SK-N-SH (cell line): Measurements from ENCODE around the gene LPP. TPM values are rescaled to one million over a fixed set of nuclear protein-coding genes. Genes with fewer than 3 reads are reported as not detected.

Source experiments
- CTCF ChIA-PET: fragments of 300-600, 350-600 bp; formaldehyde crosslinking; extraction: SDS; loops from one replicate; lab custom pipeline; 2021; lab: Yijun Ruan, JAX
- POLR2A ChIA-PET: fragments of 350-600 bp; sonication (Branson Sonifier 250); formaldehyde crosslinking; extraction: SDS; loops from one replicate; lab custom pipeline; 2020; ENCODE audit warnings: antibody characterized with exemption, inconsistent platforms; lab: Yijun Ruan, JAX
- DNase-seq: peaks from one replicate; pipeline ENCODE4 v3.0.0; 2012
- H2AFZ ChIP-seq: fragments of 200-600 bp; sonication (generic); 2 replicates; pipeline ENCODE4 v1.8.1; 2016; ENCODE audit warnings: antibody characterized with exemption, mild to moderate bottlenecking, low read depth
- H3F3A ChIP-seq: fragments of 200-600 bp; sonication (generic); replicated peaks from 2 replicates; pipeline ENCODE3; 2016; ENCODE audit warnings: antibody characterized with exemption, mild to moderate bottlenecking; ENCODE audit not compliant: insufficient read depth
- H3K27ac ChIP-seq, 2 experiments: fragments of 200-500 bp in 1 of 2; fragments of 200-600 bp in 1 of 2; sonication (Bioruptor generic) in 1 of 2; sonication (generic), shearing (Covaris generic) in 1 of 2; 2 replicates each; pipeline versions ENCODE4 v1.5.1 to v1.6.1; 2014 to 2016; ENCODE audit warnings: low read depth in 2 of 2, inconsistent platforms in 1 of 2, low read length in 1 of 2, mild to moderate bottlenecking in 1 of 2, mixed read lengths in 1 of 2
- H3K27me3 ChIP-seq: fragments of 200-600 bp; sonication (generic), shearing (Covaris generic); 2 replicates; pipeline ENCODE4 v1.6.1; 2016; ENCODE audit warnings: mixed run types; ENCODE audit not compliant: insufficient read depth
- H3K36me3 ChIP-seq, 2 experiments: fragments of 200-500 bp in 1 of 2; fragments of 200-600 bp in 1 of 2; sonication (Bioruptor generic) in 1 of 2; sonication (generic) in 1 of 2; replicated peaks in 1 of 2; 2 replicates each; pipeline versions ENCODE3 to v1.5.1; 2014 to 2016; ENCODE audit warnings: low read length in 1 of 2, mild to moderate bottlenecking in 1 of 2; ENCODE audit not compliant: insufficient read depth in 2 of 2, control insufficient read depth in 1 of 2
- H3K4me1 ChIP-seq, 2 experiments: fragments of 200-500 bp in 1 of 2; fragments of 200-600 bp in 1 of 2; sonication (Bioruptor generic) in 1 of 2; sonication (generic), shearing (Covaris generic) in 1 of 2; 2 replicates each; pipeline versions ENCODE4 v1.5.1 to v1.6.1; 2014 to 2016; ENCODE audit warnings: low read depth in 1 of 2, low read length in 1 of 2, mixed run types in 1 of 2; ENCODE audit not compliant: insufficient read depth in 2 of 2, control insufficient read depth in 1 of 2
- H3K4me2 ChIP-seq: fragments of 200-600 bp; sonication (generic), shearing (Covaris generic); 2 replicates; pipeline ENCODE4 v1.6.1; 2017; ENCODE audit warnings: mixed run types
- H3K4me3 ChIP-seq, 2 experiments: fragments of 200-500 bp in 1 of 2; fragments of 200-600 bp in 1 of 2; sonication (Bioruptor generic) in 1 of 2; sonication (generic), shearing (Covaris generic) in 1 of 2; 2 replicates each; pipeline versions ENCODE4 v1.5.1 to v1.8.1; 2014 to 2016; ENCODE audit warnings: low read depth in 2 of 2, inconsistent platforms in 1 of 2, low read length in 1 of 2, mild to moderate bottlenecking in 1 of 2, mixed read lengths in 1 of 2, moderate library complexity in 1 of 2
- H3K79me2 ChIP-seq: fragments of 200-600 bp; sonication (generic); 2 replicates; pipeline ENCODE4 v1.8.1; 2017; ENCODE audit warnings: mild to moderate bottlenecking; ENCODE audit not compliant: insufficient read depth
- H3K9ac ChIP-seq: fragments of 200-600 bp; sonication (generic); 2 replicates; pipeline ENCODE4 v1.6.1; 2017; ENCODE audit warnings: mixed run types
- H3K9me2 ChIP-seq: fragments of 200-600 bp; sonication (generic); 2 replicates; pipeline ENCODE4 v1.6.1; 2017; ENCODE audit warnings: mixed run types
- H3K9me3 ChIP-seq: fragments of 200-600 bp; sonication (generic); 2 replicates; pipeline ENCODE4 v1.6.1; 2017; ENCODE audit warnings: mixed run types, mild to moderate bottlenecking, moderate library complexity
- H4K20me1 ChIP-seq: fragments of 200-600 bp; sonication (generic); 2 replicates; pipeline ENCODE4 v1.6.1; 2017; ENCODE audit warnings: mild to moderate bottlenecking, mixed run types; ENCODE audit not compliant: insufficient read depth
- FOSL2 ChIP-seq: IDR thresholded peaks from 2 replicates; pipeline ENCODE4 v1.4.0; 2012; ENCODE audit warnings: low read depth, mild to moderate bottlenecking, moderate library complexity, borderline replicate concordance
- FOXM1 ChIP-seq: IDR thresholded peaks from 2 replicates; pipeline ENCODE4 v1.4.0; 2012; ENCODE audit warnings: low read depth, mild to moderate bottlenecking
- GABPA ChIP-seq: IDR thresholded peaks from 2 replicates; pipeline ENCODE4 v1.4.0; 2012; ENCODE audit warnings: low read depth, mild to moderate bottlenecking
- IRF3 ChIP-seq: fragments of 150-350 bp; IDR thresholded peaks from 2 replicates; pipeline ENCODE4 v1.6.1; 2016; ENCODE audit warnings: mild to moderate bottlenecking, low read depth, low read length
- MXI1 ChIP-seq: IDR thresholded peaks from 2 replicates; pipeline ENCODE4 v1.6.1; 2012; ENCODE audit warnings: mild to moderate bottlenecking, low read depth, low read length, improper control_type of control experiment
- NFIC ChIP-seq: IDR thresholded peaks from 2 replicates; pipeline ENCODE4 v1.4.0; 2012; ENCODE audit warnings: borderline replicate concordance
- PBX3 ChIP-seq: IDR thresholded peaks from 2 replicates; pipeline ENCODE4; 2012
- POLR2AphosphoS5 ChIP-seq: IDR thresholded peaks from 2 replicates; pipeline ENCODE4 v1.6.1; 2012; ENCODE audit warnings: low read depth, low read length
- REST ChIP-seq: IDR thresholded peaks from 2 replicates; pipeline ENCODE4 v1.6.1; 2012; ENCODE audit warnings: mild to moderate bottlenecking, low read depth, low read length, moderate library complexity
- SMC3 ChIP-seq: IDR thresholded peaks from 2 replicates; pipeline ENCODE4 v1.6.1; 2012; ENCODE audit warnings: low read depth, low read length, improper control_type of control experiment
- ZBTB33 ChIP-seq: IDR thresholded peaks from 2 replicates; pipeline ENCODE4 v1.4.0; 2012; ENCODE audit warnings: low read depth, borderline replicate concordance
- WGBS: methylation state at CpG from one replicate; pipeline ENCODE4 v1.1.6; 2017; ENCODE audit warnings: low lambda C conversion rate; 5-methylcytosine and 5-hydroxymethylcytosine counted together
- polyA plus RNA-seq, 3 experiments: library from polyadenylated mRNA; depleted of rRNA; stranded (reverse); fragments of >200 nt; gene quantifications; 2 replicates each; pipeline ENCODE4 v1.2.3, GENCODE V29; 2012

LPP gene
- polyA plus RNA-seq, 1 of the 3 experiments (the other 2 are of a cell fraction), result 6.6 TPM

GRCh38 chr3:188641076-188641475 is 487.1 kb downstream of the LPP start:
- Histone ChIP-seq H3K27me3 (no peaks in the 10 kb centered on the region), H3K4me2 (no peak overlapping the region), H3K79me2 (no peaks in the 10 kb centered on the region), H3K9me3 (no peaks in the 10 kb centered on the region), H3K9ac (no peak overlapping the region), H3F3A (peaks cover 6% of the 10 kb centered on the region)
- no peak for DNase-seq
- CTCF ChIA-PET, result no interaction called here
- TF ChIP-seq GABPA, result no peak
- TF ChIP-seq POLR2AphosphoS5, result no peak
- no peak for TF ChIP-seq FOXM1
- TF ChIP-seq REST, result no peak
- no peak for TF ChIP-seq IRF3
- TF ChIP-seq MXI1, result no peak
- TF ChIP-seq ZBTB33, result no peak
- TF ChIP-seq NFIC, result no peak
- no peak for TF ChIP-seq SMC3
- TF ChIP-seq FOSL2, result no peak
- no peak for TF ChIP-seq PBX3
- TF ChIP-seq, all 33 proteins: peak for 0
- POLR2A ChIA-PET, result no interaction called here
- Histone ChIP-seq H3K27ac (no peak overlapping the region), H3K4me3 (no peak overlapping the region), H3K9me2 (no peaks in the 10 kb centered on the region), H2AFZ (no peak overlapping the region), H3K36me3 (no peaks in the 10 kb centered on the region), H3K4me1 (no peaks in the 10 kb centered on the region), H4K20me1 (no peaks in the 10 kb centered on the region)
- WGBS, result 58% methylated on average over 3 of the region's 3 CpGs
